ENCODE measurements around the gene ADIRF. TPM values are rescaled to one million over a fixed set of nuclear protein-coding genes. Genes with fewer than 3 reads are reported as not detected.
"Not testable (repeated sequence)": the region's sequence is repeated elsewhere in the genome, so short reads cannot be mapped to it uniquely, and the experiment has no call there.

Gene ADIRF
- total and polyA plus RNA-seq, 10 donors: 23.9 to 139 (median 56.7) TPM

- intact Hi-C loops (cut with DNase I; ENCODE audit: low total_unique reads): no loop called here
- Histone ChIP-seq H3K27ac (peak overlapping the region in 6 of 8 donors; percentile 7 to 72 (median 68)), H3K4me3 (no peak overlapping the region), H3K9me3 (no peaks in the 10 kb centered on the region), H3K36me3 (peaks cover 0 to 26% (median 0%) of the 10 kb centered on the region in 6 donors), H3K27me3 (replicated peaks in 1 of 7) (peaks cover 0 to 8% (median 0%) of the 10 kb centered on the region in 7 donors), H3K4me1 (peaks cover 3 to 73% (median 48%) of the 10 kb centered on the region in 6 donors)
- TF ChIP-seq POLR2A (IDR thresholded peaks at IDR 0.05): no peak
- TF ChIP-seq POLR2AphosphoS5 (IDR thresholded peaks at IDR 0.05): peak in 1 of 3 donors; percentile 35
- WGBS, 5 donors: 73 to 82% (median 75%) methylated on average over 14 to 18 of the region's 18 CpGs
- DNase-seq: no peak
These were observed 22.7 kb upstream of the ADIRF start for GRCh38 chr10:86945361-86946212.

GRCh38 chr10:86946213-86947155 lies 21.8 kb upstream of the ADIRF start:
- Histone ChIP-seq H3K27ac (peak overlapping the region in 5 of 8 donors; percentile 50 to 72 (median 68)), H3K9me3 (peaks cover 0 to 3% (median under 1%) of the 10 kb centered on the region in 8 donors), H3K36me3 (peaks cover 0 to 26% (median 0%) of the 10 kb centered on the region in 6 donors), H3K4me3 (no peak overlapping the region), H3K27me3 (replicated peaks in 1 of 7) (peaks cover 0 to 8% (median 0%) of the 10 kb centered on the region in 7 donors), H3K4me1 (peaks cover 0 to 64% (median 42%) of the 10 kb centered on the region in 6 donors)
- peak in 1 of 3 donors; percentile 11 for TF ChIP-seq POLR2AphosphoS5 (IDR thresholded peaks at IDR 0.05)
- TF ChIP-seq POLR2A (IDR thresholded peaks at IDR 0.05): no peak
- TF ChIP-seq CTCF (IDR thresholded peaks at IDR 0.05 in 8 of 11, conservative IDR thresholded peaks at IDR 0.05 in 3 of 11): no peak
- DNase-seq: no peak
- WGBS, 5 donors: 77 to 88% (median 82%) methylated on average over 8 to 13 of the region's 13 CpGs
- intact Hi-C loops (cut with DNase I; ENCODE audit: low total_unique reads): no loop called here

- WGBS, 5 donors: 88 to 95% (median 88%) methylated on average over 4 of the region's 4 CpGs
- H3K27me3 ChIP-seq (replicated peaks in 1 of 7); H3K4me3 ChIP-seq; DNase-seq; intact Hi-C loops (cut with DNase I; ENCODE audit: low total_unique reads): not testable (repeated sequence)
- peaks cover 0 to 58% (median 37%) of the 10 kb centered on the region in 6 donors for H3K4me1 ChIP-seq
- H3K27ac ChIP-seq: peak overlapping the region in 1 of 8 donors; percentile 27
- H3K9me3 ChIP-seq: peaks cover 0 to 17% (median 14%) of the 10 kb centered on the region in 8 donors
- peaks cover 0 to 16% (median 0%) of the 10 kb centered on the region in 6 donors for H3K36me3 ChIP-seq
These were observed 20.5 kb upstream of the ADIRF start for GRCh38 chr10:86947806-86948205.

GRCh38 chr10:86950349-86950748 lies 17.9 kb upstream of the ADIRF start:
- H3K27ac ChIP-seq: peak overlapping the region in 4 of 8 donors; percentile 1 to 42 (median 14)
- intact Hi-C loops (cut with DNase I; ENCODE audit: low total_unique reads): no loop called here
- peaks cover 0 to 27% (median 20%) of the 10 kb centered on the region in 8 donors for H3K9me3 ChIP-seq
- no peaks in the 10 kb centered on the region for H3K36me3 ChIP-seq
- no peak overlapping the region for H3K4me3 ChIP-seq
- H3K4me1 ChIP-seq: peaks cover 0 to 58% (median 27%) of the 10 kb centered on the region in 6 donors
- TF ChIP-seq POLR2AphosphoS5 (IDR thresholded peaks at IDR 0.05) (no peak), POLR2A (IDR thresholded peaks at IDR 0.05) (no peak), CTCF (IDR thresholded peaks at IDR 0.05 in 8 of 11, conservative IDR thresholded peaks at IDR 0.05 in 3 of 11) (no peak)
- no peak for DNase-seq
- 21 to 63% (median 53%) methylated on average over 1 of the region's 1 CpG for WGBS, 5 donors
- H3K27me3 ChIP-seq (replicated peaks in 1 of 7): peaks cover 0 to 8% (median 0%) of the 10 kb centered on the region in 7 donors

Data from spleen (tissue), 11 donors.